ENCODE data around the gene TBC1D3L.
"Not testable (repeated sequence)": the region's sequence is repeated elsewhere in the genome, so short reads cannot be mapped to it uniquely, and the experiment has no call there.

TBC1D3L gene

DNA sequence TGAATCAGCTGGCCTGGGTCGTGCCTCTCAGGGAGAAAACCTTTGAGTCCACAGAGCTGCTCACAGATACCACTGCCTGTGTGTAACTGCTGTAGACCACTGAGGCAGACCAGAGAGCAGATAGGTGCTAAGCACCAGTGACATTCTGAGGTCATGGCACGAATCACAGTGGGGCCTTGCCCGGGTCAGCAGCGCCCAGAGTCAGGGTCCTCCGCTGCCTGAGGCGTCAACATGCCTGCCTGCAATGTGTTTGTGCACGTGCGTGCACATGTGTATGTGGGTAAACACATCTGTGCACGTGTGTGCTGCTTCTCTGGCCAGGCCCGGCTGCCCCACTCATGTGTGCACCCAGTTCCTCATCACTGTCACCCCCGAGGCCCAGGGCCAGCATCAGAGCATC lies at the start of gene TBC1D3L:
TSS of gene TBC1D3L (minus strand) at position 101 of the 400 bp plus-strand sequence. CDS start 1,540 bp downstream, outside the sequence.
- not testable (repeated sequence) for DNase-seq

DNA sequence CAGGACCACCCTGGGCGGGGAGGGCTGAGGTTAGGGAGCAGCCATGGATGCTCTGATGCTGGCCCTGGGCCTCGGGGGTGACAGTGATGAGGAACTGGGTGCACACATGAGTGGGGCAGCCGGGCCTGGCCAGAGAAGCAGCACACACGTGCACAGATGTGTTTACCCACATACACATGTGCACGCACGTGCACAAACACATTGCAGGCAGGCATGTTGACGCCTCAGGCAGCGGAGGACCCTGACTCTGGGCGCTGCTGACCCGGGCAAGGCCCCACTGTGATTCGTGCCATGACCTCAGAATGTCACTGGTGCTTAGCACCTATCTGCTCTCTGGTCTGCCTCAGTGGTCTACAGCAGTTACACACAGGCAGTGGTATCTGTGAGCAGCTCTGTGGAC lies 14.8 kb upstream of the TBC1D3L start, which contains the start of gene TBC1D3D:
TSS of gene TBC1D3D (plus strand) at position 301 of the 400 bp plus-strand sequence. CDS start 1,585 bp downstream, outside the sequence.
- not testable (repeated sequence) for DNase-seq
